NB4 (cell line): Measurements from ENCODE around the gene DOCK4.

Source experiments
- CTCF ChIP-seq: IDR thresholded peaks from one replicate; pipeline ENCODE4 v1.5.1; 2012; ENCODE audit warnings: low read depth, low read length
- MAX ChIP-seq: IDR thresholded peaks from 2 replicates; pipeline ENCODE4 v1.6.1; 2011; ENCODE audit warnings: low read depth, low read length
- MYC ChIP-seq: IDR thresholded peaks from 2 replicates; pipeline ENCODE4 v1.6.1; 2011; ENCODE audit warnings: low read depth, low read length
- POLR2A ChIP-seq: IDR thresholded peaks from 2 replicates; pipeline ENCODE4 v1.6.1; 2011; ENCODE audit warnings: mild to moderate bottlenecking; ENCODE audit not compliant: insufficient read length; ENCODE audit errors: extremely low read depth

- no peak for TF ChIP-seq CTCF
- TF ChIP-seq POLR2A: no peak
- TF ChIP-seq MAX: no peak
- TF ChIP-seq MYC: no peak
These were observed 473.3 kb downstream of the DOCK4 start for GRCh38 chr7:111732923-111733322.
